CD4-positive, alpha-beta memory T cell (primary cell): ENCODE data around the gene RAG2. TPM values are rescaled to one million over a fixed set of nuclear protein-coding genes. Genes with fewer than 3 reads are reported as not detected.
A peak's percentile ranks its signal among the peaks of the same experiment; 100 is the strongest.

ENCODE experiments used
- CTCF ChIA-PET: fragments of 350-600 bp; sonication (Branson Sonifier 250); formaldehyde crosslinking; loops from one replicate; lab custom pipeline; 2021; ENCODE audit warnings: inconsistent platforms; ENCODE audit not compliant: partially characterized antibody; lab: Charles Lee
- POLR2A ChIA-PET: fragments of 350-600 bp; sonication (Branson Sonifier 250); formaldehyde crosslinking; loops from one replicate; lab custom pipeline; 2021; ENCODE audit not compliant: partially characterized antibody; lab: Charles Lee
- DNase-seq, 5 donors: peaks; one replicate each; pipeline versions ENCODE4 v3.0.0 to v3.0.0-alpha.2; 2020 to 2022; ENCODE audit warnings: mixed read lengths in 1 of 5
- H3K27ac ChIP-seq: one replicate; pipeline ENCODE4 v1.7.0; 2013; ENCODE audit warnings: low read depth, low read length
- H3K27me3 ChIP-seq: 2 replicates; pipeline ENCODE4 v1.7.0; 2013; ENCODE audit warnings: mild to moderate bottlenecking, low read length, moderate library complexity; ENCODE audit not compliant: insufficient read depth
- H3K36me3 ChIP-seq: 2 replicates; pipeline ENCODE4 v1.7.0; 2013; ENCODE audit warnings: mild to moderate bottlenecking, low read length, moderate library complexity; ENCODE audit not compliant: insufficient read depth
- H3K4me1 ChIP-seq: 2 replicates; pipeline ENCODE4 v1.7.0; 2013; ENCODE audit warnings: mild to moderate bottlenecking, low read length, moderate library complexity; ENCODE audit not compliant: insufficient read depth
- H3K4me3 ChIP-seq, 2 donors: one replicate each; pipeline ENCODE4 v1.7.0; 2013; ENCODE audit warnings: low read length in 2 of 2, mild to moderate bottlenecking in 1 of 2
- H3K9me3 ChIP-seq, 2 donors: one replicate each; pipeline ENCODE4 v1.7.0; 2013; ENCODE audit warnings: low read length in 2 of 2, control low read depth in 1 of 2; ENCODE audit not compliant: control insufficient read depth in 1 of 2
- H3K27ac Mint-ChIP-seq, 7 donors: one replicate each; pipeline ENCODE4 v1.8.0; 2020 to 2021; ENCODE audit warnings: mixed read lengths in 7 of 7, mild to moderate bottlenecking in 6 of 7, inconsistent platforms in 3 of 7, moderate library complexity in 3 of 7
- H3K27me3 Mint-ChIP-seq, 2 donors: one replicate each; pipeline ENCODE4 v1.8.0; 2020 to 2021; ENCODE audit warnings: mixed read lengths in 2 of 2
- H3K36me3 Mint-ChIP-seq, 2 donors: one replicate each; pipeline ENCODE4 v1.8.0; 2020 to 2021; ENCODE audit warnings: mixed read lengths in 2 of 2, inconsistent platforms in 1 of 2, mild to moderate bottlenecking in 1 of 2
- H3K4me1 Mint-ChIP-seq, 4 donors: one replicate each; pipeline ENCODE4 v1.8.0; 2020 to 2021; ENCODE audit warnings: mixed read lengths in 4 of 4, mild to moderate bottlenecking in 1 of 4
- H3K4me3 Mint-ChIP-seq, 8 donors: one replicate each; pipeline ENCODE4 v1.8.0; 2020 to 2021; ENCODE audit warnings: mixed read lengths in 8 of 8, mild to moderate bottlenecking in 7 of 8, moderate library complexity in 6 of 8, inconsistent platforms in 3 of 8
- H3K9me3 Mint-ChIP-seq, 8 donors: one replicate each; pipeline ENCODE4 v1.8.0; 2020 to 2021; ENCODE audit warnings: mixed read lengths in 8 of 8, mild to moderate bottlenecking in 5 of 8, inconsistent platforms in 3 of 8, moderate library complexity in 1 of 8
- intact Hi-C: fragments of 100-400 bp; cut with micrococcal nuclease; formaldehyde crosslinking; loops from one replicate; pipeline ENCODE4 v1.15.1; 2023
- polyA plus RNA-seq, 2 donors: library from polyadenylated mRNA; unstranded; fragments of 300-500 nt; fragmentation: Illumina TruSeq; gene quantifications; one replicate each; pipeline ENCODE4 v1.2.3, GENCODE V29; 2021
- total RNA-seq, 2 experiments: library from RNA; stranded (reverse); gene quantifications; one replicate each; pipeline ENCODE4 v1.2.3, GENCODE V29; 2021

RAG2 gene
- total RNA-seq (not detected), polyA plus RNA-seq (not detected)

DNA sequence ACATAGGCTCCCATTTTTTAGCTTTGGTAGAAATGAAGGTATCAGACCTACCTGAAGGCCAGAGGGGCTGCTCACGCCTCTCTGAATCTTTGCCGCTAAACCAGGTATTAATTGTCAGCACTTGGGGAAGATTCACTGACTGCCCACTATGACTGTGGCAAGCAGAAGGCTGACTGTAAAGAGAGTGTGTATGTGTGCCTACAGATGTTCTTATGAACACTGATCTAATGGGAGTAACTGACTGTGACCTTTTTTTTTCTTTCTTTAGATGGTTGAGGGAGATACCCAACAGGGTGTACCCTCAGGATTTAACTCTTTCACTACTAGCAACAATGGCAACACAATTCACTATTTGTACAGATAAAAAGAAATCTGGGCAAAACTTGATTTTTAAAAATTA, at the start of gene RAG2:
TSS of gene RAG2 (minus strand) at position 186 of the 400 bp plus-strand sequence. CDS start 4,068 bp downstream, outside the sequence.
- Mint-ChIP-seq H3K36me3 (no peaks in the 10 kb centered on the region), H3K27ac (peak within 1 kb of the TSS in 1 of 7 donors; percentile 20), H3K9me3 (no peaks in the 10 kb centered on the region), H3K4me1 (peaks cover 3 to 9% (median 7%) of the 10 kb centered on the region in 4 donors), H3K27me3 (peaks cover 17 to 30% of the 10 kb centered on the region in 2 donors), H3K4me3 (no peak within 1 kb of the TSS)
- H3K36me3 ChIP-seq: no peaks in the 10 kb centered on the region
- no peaks in the 10 kb centered on the region for H3K9me3 ChIP-seq
- no peaks in the 10 kb centered on the region for H3K27me3 ChIP-seq
- no peaks in the 10 kb centered on the region for H3K4me1 ChIP-seq
- ChIA-PET POLR2A (no interaction called here), CTCF (no interaction called here)
- DNase-seq: no peak
- H3K4me3 ChIP-seq: no peak within 1 kb of the TSS
- intact Hi-C loops: no loop called here
- H3K27ac ChIP-seq: no peak within 1 kb of the TSS

DNA sequence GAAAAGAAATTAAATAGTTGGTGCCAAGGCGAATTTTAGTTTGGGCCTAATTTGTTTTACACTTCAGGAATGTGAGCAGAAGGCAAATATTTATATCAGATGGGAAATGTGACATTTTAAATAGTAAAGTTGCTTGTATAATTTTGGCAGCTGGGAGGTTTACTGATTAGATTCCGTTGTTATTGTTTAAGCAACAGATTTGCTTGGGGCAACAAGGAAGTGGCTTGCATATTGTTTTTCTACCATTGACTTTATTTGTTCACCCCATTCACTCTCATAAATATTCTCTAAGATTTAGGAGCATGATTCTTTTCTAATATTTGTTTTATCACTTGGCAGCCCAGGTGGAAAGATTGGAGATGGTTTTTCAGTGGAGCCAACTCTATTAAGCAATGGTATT, 40.5 kb upstream of the RAG2 start:
- intact Hi-C loops: no loop called here
- CTCF ChIA-PET: no interaction called here

DNA sequence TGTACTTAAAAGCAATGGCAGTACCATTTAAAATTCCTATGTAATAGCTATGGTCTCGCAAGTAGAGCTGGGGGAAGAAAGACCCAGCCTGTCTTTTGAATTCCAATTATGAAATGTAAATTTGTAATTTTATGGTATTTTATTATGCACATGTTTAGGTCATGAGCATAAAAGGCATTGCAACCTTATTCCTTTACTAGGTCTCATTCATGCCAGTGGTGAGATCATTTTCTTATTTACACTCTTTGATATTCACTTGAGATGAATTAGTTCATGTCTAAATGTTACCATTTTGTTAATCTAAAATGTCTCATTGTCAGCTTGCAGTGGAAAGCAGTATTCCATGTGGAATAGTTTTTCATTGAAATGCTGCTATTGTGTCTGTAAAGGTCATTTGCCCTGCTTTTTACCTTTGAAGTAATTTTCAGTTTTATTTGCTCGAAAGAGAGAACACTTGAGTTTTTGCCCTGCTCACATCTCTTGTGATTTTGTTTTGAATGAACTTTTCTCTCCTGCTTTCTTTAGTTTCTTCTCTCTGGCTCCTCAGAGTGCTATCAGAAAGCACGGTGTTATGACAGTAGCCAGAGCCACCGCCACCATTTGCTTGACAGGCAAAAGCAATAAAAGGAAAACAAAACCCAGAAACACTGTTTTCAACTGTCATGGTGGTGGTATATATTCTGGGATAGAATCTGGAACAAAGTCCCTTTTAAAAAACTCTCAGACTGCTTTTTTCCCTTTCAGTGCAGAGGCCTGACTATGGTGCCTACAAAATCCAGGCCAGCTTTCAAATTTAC, 37.2 kb upstream of the RAG2 start:
- Histone ChIP-seq H3K4me1 (no peaks in the 10 kb centered on the region), H3K27ac (no peak overlapping the region), H3K9me3 (no peaks in the 10 kb centered on the region), H3K36me3 (no peaks in the 10 kb centered on the region), H3K27me3 (no peaks in the 10 kb centered on the region), H3K4me3 (no peak overlapping the region)
- H3K9me3 Mint-ChIP-seq: peaks cover 0 to 8% (median 1%) of the 10 kb centered on the region in 8 donors
- DNase-seq: no peak
- intact Hi-C loops: no loop called here
- no peak overlapping the region for H3K27ac Mint-ChIP-seq
- H3K36me3 Mint-ChIP-seq: peaks cover 0 to 12% of the 10 kb centered on the region in 2 donors
- H3K27me3 Mint-ChIP-seq: peaks cover 7% of the 10 kb centered on the region in 2 donors
- H3K4me1 Mint-ChIP-seq: peaks cover 0 to 4% (median under 1%) of the 10 kb centered on the region in 4 donors
- no peak overlapping the region for H3K4me3 Mint-ChIP-seq
- POLR2A ChIA-PET: no interaction called here
- CTCF ChIA-PET: no interaction called here

More for the DNA sequence above, 40.5 kb upstream of the RAG2 start:
- Histone ChIP-seq H3K4me3 (no peak overlapping the region), H3K36me3 (no peaks in the 10 kb centered on the region), H3K27ac (no peak overlapping the region), H3K4me1 (no peaks in the 10 kb centered on the region), H3K27me3 (no peaks in the 10 kb centered on the region), H3K9me3 (no peaks in the 10 kb centered on the region)
- H3K9me3 Mint-ChIP-seq: peaks cover 0 to 14% (median 2%) of the 10 kb centered on the region in 8 donors
- peaks cover 13 to 14% of the 10 kb centered on the region in 2 donors for H3K27me3 Mint-ChIP-seq
- POLR2A ChIA-PET: no interaction called here
- no peak overlapping the region for H3K27ac Mint-ChIP-seq
- H3K36me3 Mint-ChIP-seq: peaks cover 0 to 12% of the 10 kb centered on the region in 2 donors
- no peak overlapping the region for H3K4me3 Mint-ChIP-seq
- no peaks in the 10 kb centered on the region for H3K4me1 Mint-ChIP-seq
- DNase-seq: no peak

DNA sequence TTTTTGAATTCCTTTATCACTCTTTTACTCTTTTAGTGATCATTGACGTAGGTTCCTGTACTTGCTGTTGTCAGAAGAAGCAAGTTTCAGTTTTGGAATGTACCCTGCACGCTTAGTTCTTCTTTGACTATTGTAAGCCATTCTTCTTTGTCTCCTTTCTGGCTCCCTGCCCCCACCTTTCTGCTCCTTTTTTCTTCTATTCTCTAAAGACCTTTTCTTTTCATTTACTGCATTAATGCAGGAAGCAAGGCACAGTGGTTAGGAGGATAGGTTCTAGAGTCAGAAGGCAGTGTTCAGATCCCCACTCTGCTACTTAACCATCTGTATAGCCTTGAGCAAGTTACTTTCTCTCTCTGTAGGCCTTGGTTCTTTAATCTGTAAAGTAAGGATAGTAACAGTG, 33.7 kb upstream of the RAG2 start:
- Mint-ChIP-seq H3K4me1 (peaks cover 0 to 4% (median under 1%) of the 10 kb centered on the region in 4 donors), H3K9me3 (peaks cover 0 to 4% (median 0%) of the 10 kb centered on the region in 8 donors), H3K36me3 (peaks cover 0 to 4% of the 10 kb centered on the region in 2 donors), H3K27me3 (peaks cover 4% of the 10 kb centered on the region in 2 donors), H3K4me3 (no peak overlapping the region), H3K27ac (no peak overlapping the region)
- Histone ChIP-seq H3K4me3 (no peak overlapping the region), H3K9me3 (no peaks in the 10 kb centered on the region), H3K36me3 (no peaks in the 10 kb centered on the region), H3K27ac (no peak overlapping the region), H3K4me1 (no peaks in the 10 kb centered on the region), H3K27me3 (no peaks in the 10 kb centered on the region)
- CTCF ChIA-PET: no interaction called here
- POLR2A ChIA-PET: no interaction called here
- intact Hi-C loops: no loop called here
- no peak for DNase-seq

DNA sequence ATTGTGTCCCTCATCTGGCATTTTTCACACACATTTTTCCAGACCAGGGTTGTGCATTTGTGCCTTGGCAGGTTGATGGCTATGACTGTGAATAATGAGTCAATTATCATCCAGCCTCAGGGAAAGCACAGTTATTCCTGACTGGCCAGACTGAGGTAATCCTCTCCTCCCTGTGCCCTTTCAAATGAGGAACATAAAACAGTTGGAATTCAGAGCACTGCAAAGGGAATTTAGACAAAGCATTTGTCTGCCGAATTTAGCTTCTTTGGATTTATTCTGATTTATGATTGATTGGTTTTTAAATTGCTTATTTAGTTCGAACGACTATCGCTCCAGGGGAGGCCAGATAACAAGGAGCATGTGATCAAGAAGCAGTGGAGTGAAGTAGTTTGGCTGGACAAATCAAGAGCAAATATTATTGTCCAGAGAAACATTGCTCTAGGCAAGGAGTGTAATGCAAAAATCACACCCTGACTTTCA, 30.8 kb upstream of the RAG2 start:
- H3K36me3 Mint-ChIP-seq: no peaks in the 10 kb centered on the region
- ChIA-PET POLR2A (no interaction called here), CTCF (no interaction called here)
- no peaks in the 10 kb centered on the region for H3K9me3 Mint-ChIP-seq
- no peaks in the 10 kb centered on the region for H3K36me3 ChIP-seq
- H3K4me3 ChIP-seq: no peak overlapping the region
- H3K27ac Mint-ChIP-seq: no peak overlapping the region
- no peaks in the 10 kb centered on the region for H3K27me3 ChIP-seq
- no peak overlapping the region for H3K4me3 Mint-ChIP-seq
- no peak for DNase-seq
- H3K9me3 ChIP-seq: no peaks in the 10 kb centered on the region
- intact Hi-C loops: no loop called here
- no peaks in the 10 kb centered on the region for H3K4me1 ChIP-seq
- H3K27me3 Mint-ChIP-seq: peaks cover 3 to 11% of the 10 kb centered on the region in 2 donors
- H3K4me1 Mint-ChIP-seq: peaks cover 0 to 4% (median under 1%) of the 10 kb centered on the region in 4 donors
- H3K27ac ChIP-seq: no peak overlapping the region

DNA sequence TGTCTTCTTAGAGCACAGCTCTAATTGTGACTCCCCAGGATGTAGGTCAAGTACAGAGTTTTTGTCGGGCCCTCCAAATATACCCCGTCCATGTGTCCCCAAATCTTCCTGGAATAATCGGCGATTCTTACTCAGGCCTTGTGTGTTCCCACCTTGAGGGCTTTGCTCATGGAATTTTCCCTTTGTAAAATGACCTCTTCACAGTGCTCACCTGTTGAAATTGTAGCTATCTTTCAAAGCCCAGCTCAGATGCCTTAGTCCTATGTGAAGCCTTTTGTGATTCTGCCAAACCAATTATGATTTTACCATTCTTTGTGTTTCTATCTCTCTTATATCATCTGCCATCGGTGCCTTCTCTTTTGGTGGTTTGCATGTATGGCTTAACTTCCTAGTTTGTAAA, 30.1 kb upstream of the RAG2 start:
- no peaks in the 10 kb centered on the region for H3K4me1 ChIP-seq
- no peaks in the 10 kb centered on the region for H3K27me3 ChIP-seq
- ChIA-PET CTCF (no interaction called here), POLR2A (no interaction called here)
- no peak overlapping the region for H3K27ac ChIP-seq
- Mint-ChIP-seq H3K27me3 (peaks cover 3 to 11% of the 10 kb centered on the region in 2 donors), H3K27ac (no peak overlapping the region), H3K4me3 (no peak overlapping the region), H3K4me1 (peaks cover 0 to 4% (median under 1%) of the 10 kb centered on the region in 4 donors), H3K36me3 (no peaks in the 10 kb centered on the region), H3K9me3 (no peaks in the 10 kb centered on the region)
- no peaks in the 10 kb centered on the region for H3K36me3 ChIP-seq
- no peaks in the 10 kb centered on the region for H3K9me3 ChIP-seq
- H3K4me3 ChIP-seq: no peak overlapping the region
- intact Hi-C loops: no loop called here
- no peak for DNase-seq

DNA sequence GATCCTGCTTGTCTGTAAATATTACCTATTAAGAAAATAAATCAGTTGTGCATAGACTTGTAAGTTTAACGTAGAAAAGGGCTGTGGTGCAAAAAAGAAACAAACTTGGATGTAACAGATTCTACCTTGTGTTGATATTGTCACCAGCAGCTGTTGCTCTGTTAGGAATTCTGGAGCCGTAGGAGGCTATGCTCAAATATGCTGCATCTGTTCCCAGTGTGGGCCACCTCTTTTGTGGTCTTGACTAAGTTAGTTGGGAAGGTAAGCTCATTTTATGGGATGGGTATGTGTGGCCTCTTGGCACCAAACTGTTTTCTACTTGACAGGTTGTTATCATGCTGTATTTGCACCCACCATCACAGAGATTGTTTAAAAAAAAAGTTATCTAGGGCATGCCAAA, 29.4 kb upstream of the RAG2 start:
- ChIA-PET POLR2A (no interaction called here), CTCF (no interaction called here)
- Histone ChIP-seq H3K27ac (no peak overlapping the region), H3K9me3 (no peaks in the 10 kb centered on the region), H3K4me3 (no peak overlapping the region), H3K4me1 (no peaks in the 10 kb centered on the region), H3K36me3 (no peaks in the 10 kb centered on the region), H3K27me3 (no peaks in the 10 kb centered on the region)
- H3K9me3 Mint-ChIP-seq: no peaks in the 10 kb centered on the region
- intact Hi-C loops: no loop called here
- H3K4me3 Mint-ChIP-seq: no peak overlapping the region
- no peak for DNase-seq
- H3K27ac Mint-ChIP-seq: no peak overlapping the region
- H3K27me3 Mint-ChIP-seq: peaks cover 3 to 14% of the 10 kb centered on the region in 2 donors
- H3K36me3 Mint-ChIP-seq: no peaks in the 10 kb centered on the region
- H3K4me1 Mint-ChIP-seq: peaks cover 0 to 4% (median under 1%) of the 10 kb centered on the region in 4 donors
